Tibial artery (tissue), 4 donors: Measurements from ENCODE around the gene SERPINA6.
"Not testable (repeated sequence)": the region's sequence is repeated elsewhere in the genome, so short reads cannot be mapped to it uniquely, and the experiment has no call there.

Source experiments
- DNase-seq, 2 donors: peaks; one replicate each; pipeline ENCODE4 v3.0.0-alpha.2; 2019
- H3K27ac ChIP-seq, 2 donors: fragments of 200-600 bp; sonication (generic) in 1 of 2; 1 replicate in 1 of 2; 2 replicates in 1 of 2; pipeline ENCODE4 v1.5.1; 2018 to 2019; ENCODE audit warnings: mild to moderate bottlenecking in 1 of 2
- H3K27me3 ChIP-seq, 2 donors: fragments of 200-600 bp; sonication (generic) in 1 of 2; one replicate each; pipeline versions ENCODE4 v1.5.1 to v1.6.0; 2016 to 2019
- H3K36me3 ChIP-seq, 3 donors: fragments of 200-600 bp; sonication (generic) in 2 of 3; one replicate each; pipeline ENCODE4 v1.5.1; 2016 to 2019; ENCODE audit warnings: mild to moderate bottlenecking in 2 of 3
- H3K4me1 ChIP-seq, 4 donors: fragments of 200-600 bp; sonication (generic) in 2 of 4; 1 replicate in 3 of 4; 2 replicates in 1 of 4; pipeline ENCODE4 v1.5.1; 2016 to 2019
- H3K4me3 ChIP-seq, 2 donors: fragments of 200-600 bp; sonication (generic) in 1 of 2; 1 replicate in 1 of 2; 2 replicates in 1 of 2; pipeline ENCODE4 v1.5.1; 2018 to 2019; ENCODE audit warnings: mild to moderate bottlenecking in 2 of 2
- H3K9me3 ChIP-seq, 3 donors: fragments of 200-600 bp; sonication (generic) in 1 of 3; one replicate each; pipeline ENCODE4 v1.5.1; 2016 to 2019
- CTCF ChIP-seq, 2 experiments: fragments of 200-600 bp in 1 of 2; fragments of 450-650 bp in 1 of 2; IDR thresholded peaks; one replicate each; pipeline ENCODE4 v1.5.1; 2017 to 2019; ENCODE audit warnings: antibody characterized with exemption in 2 of 2, mild to moderate bottlenecking in 1 of 2, moderate library complexity in 1 of 2
- intact Hi-C: fragments of 100-400 bp; cut with DNase I; formaldehyde crosslinking; loops from one replicate; pipeline ENCODE4 v1.15.0; 2023; ENCODE audit warnings: low total_unique reads

Gene SERPINA6

DNA sequence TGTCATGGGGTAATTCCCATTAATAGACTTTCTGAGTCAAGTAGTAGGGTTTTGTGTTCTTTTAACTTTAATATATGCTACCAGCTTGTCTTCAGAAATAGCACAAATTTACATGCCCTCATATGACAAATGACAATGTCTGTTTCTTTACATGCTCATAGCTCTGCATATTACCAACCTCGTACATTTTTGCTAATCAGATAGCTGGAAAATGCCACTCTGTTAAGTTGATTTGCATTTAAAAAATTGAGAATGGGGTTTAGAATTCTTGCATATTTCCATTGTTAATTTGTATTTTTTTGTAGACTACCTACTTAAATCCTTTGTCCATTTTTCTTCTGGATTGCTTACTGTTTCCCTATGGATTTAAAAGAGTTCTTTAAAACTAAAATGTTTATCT lies 34.0 kb upstream of the SERPINA6 start:
- no peak for TF ChIP-seq CTCF (IDR thresholded peaks at IDR 0.05)
- Histone ChIP-seq H3K27ac (no peak overlapping the region), H3K4me3 (no peak overlapping the region), H3K36me3 (no peaks in the 10 kb centered on the region), H3K27me3 (peaks cover 0 to 4% of the 10 kb centered on the region in 2 donors), H3K4me1 (no peaks in the 10 kb centered on the region), H3K9me3 (no peaks in the 10 kb centered on the region)
- no peak for DNase-seq
- intact Hi-C loops = loop anchor here (2.0 kb wide), 1 partner anchor 130 kb away; no protein-coding TSS in a partner anchor

DNA sequence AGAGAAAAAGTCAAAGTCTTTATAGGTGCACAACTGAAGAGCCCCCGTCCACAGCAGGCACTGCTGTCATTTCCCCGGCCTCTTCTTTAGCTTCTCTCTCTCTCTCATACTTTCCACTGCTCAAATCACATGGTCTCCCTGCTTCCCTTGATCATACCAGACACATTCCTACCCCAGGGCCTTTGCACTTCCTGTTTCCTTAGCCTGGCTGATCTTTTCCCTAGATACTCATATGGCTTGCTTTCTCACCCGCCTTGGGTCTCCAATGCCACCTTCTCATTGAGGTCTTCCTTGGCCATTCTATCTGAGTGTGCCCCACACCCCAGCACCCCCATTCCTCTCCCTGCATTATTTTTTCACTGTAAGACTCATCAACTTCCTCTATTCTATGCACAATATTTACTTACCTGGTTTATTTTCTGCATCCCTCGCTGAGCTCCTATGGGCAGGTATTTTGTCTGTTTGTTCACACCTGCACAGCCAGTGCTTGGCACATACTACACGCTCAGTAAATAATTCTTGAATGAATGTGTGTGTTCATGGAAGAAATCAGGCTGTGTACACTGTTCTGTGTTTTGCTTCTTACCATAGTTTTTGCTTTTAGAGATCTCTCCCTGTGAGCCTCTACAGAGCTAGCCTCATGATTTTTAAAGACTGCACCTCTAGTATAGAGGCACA lies 33.4 kb upstream of the SERPINA6 start:
- Histone ChIP-seq H3K4me3 (no peak overlapping the region), H3K27me3 (peaks cover 0 to 4% of the 10 kb centered on the region in 2 donors), H3K36me3 (no peaks in the 10 kb centered on the region), H3K9me3 (no peaks in the 10 kb centered on the region), H3K27ac (no peak overlapping the region), H3K4me1 (no peaks in the 10 kb centered on the region)
- no peak for DNase-seq
- no peak for TF ChIP-seq CTCF (IDR thresholded peaks at IDR 0.05)
- intact Hi-C loops = loop anchor here (2.0 kb wide), 1 partner anchor 130 kb away; no protein-coding TSS in a partner anchor

- intact Hi-C loops = no loop called here
- peaks cover 0 to 4% of the 10 kb centered on the region in 2 donors for H3K27me3 ChIP-seq
- H3K36me3 ChIP-seq = no peaks in the 10 kb centered on the region
- DNase-seq = peak in 1 of 2 donors; percentile 73
- H3K4me3 ChIP-seq = no peak overlapping the region
- no peaks in the 10 kb centered on the region for H3K4me1 ChIP-seq
- H3K27ac ChIP-seq = no peak overlapping the region
- H3K9me3 ChIP-seq = no peaks in the 10 kb centered on the region
- TF ChIP-seq CTCF (IDR thresholded peaks at IDR 0.05) = peak; percentile 22 to 30
These were observed 32.2 kb upstream of the SERPINA6 start for GRCh38 chr14:94355191-94355794.

DNA sequence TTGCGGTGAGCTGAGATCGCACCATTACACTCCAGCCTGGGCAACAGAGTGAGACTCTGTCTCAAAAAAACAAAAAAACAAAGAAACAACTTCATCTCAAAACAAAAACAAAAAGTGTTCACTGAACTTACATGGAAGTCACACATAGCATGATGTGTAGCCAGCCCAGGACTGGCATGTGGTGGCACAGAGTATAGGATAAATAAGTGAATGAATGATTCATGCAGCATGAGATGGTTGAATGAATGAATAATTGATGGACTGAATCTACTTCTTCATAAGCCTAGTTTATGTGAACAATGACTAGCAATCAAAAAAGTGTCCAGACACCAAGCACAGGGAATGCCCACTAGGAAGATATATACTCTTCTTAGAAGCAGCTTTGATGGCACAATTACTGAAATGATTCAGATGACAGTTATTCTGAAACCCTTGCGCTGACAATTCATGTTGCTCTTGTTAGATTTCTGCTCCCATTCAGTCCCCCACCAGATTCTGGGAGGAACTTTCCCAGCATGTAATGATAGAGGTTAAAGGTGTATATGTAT lies 31.6 kb upstream of the SERPINA6 start:
- no peak for TF ChIP-seq CTCF (IDR thresholded peaks at IDR 0.05)
- Histone ChIP-seq H3K4me1 (no peaks in the 10 kb centered on the region), H3K9me3 (no peaks in the 10 kb centered on the region), H3K27ac (no peak overlapping the region), H3K36me3 (no peaks in the 10 kb centered on the region), H3K4me3 (no peak overlapping the region), H3K27me3 (peaks cover 0 to 4% of the 10 kb centered on the region in 2 donors)
- no peak for DNase-seq
- intact Hi-C loops = no loop called here

GRCh38 chr14:94354190-94354589 lies 31.1 kb upstream of the SERPINA6 start:
- DNase-seq, H3K36me3 ChIP-seq, H3K4me1 ChIP-seq, H3K4me3 ChIP-seq, H3K27me3 ChIP-seq, intact Hi-C loops, H3K9me3 ChIP-seq, H3K27ac ChIP-seq: not testable (repeated sequence)

GRCh38 chr14:94349276-94349675 lies 26.1 kb upstream of the SERPINA6 start:
- Histone ChIP-seq H3K36me3 (no peaks in the 10 kb centered on the region), H3K4me3 (no peak overlapping the region), H3K27ac (no peak overlapping the region), H3K9me3 (no peaks in the 10 kb centered on the region), H3K4me1 (no peaks in the 10 kb centered on the region), H3K27me3 (peaks cover 0 to 4% of the 10 kb centered on the region in 2 donors)
- no peak for TF ChIP-seq CTCF (IDR thresholded peaks at IDR 0.05)
- intact Hi-C loops = no loop called here
- DNase-seq = no peak
